ENCODE results near the gene SYPL1. TPM values are rescaled to one million over a fixed set of nuclear protein-coding genes. Genes with fewer than 3 reads are reported as not detected.

Gene SYPL1
- total RNA-seq, 1 experiment from 2014 or later: 76.4 TPM

DNA sequence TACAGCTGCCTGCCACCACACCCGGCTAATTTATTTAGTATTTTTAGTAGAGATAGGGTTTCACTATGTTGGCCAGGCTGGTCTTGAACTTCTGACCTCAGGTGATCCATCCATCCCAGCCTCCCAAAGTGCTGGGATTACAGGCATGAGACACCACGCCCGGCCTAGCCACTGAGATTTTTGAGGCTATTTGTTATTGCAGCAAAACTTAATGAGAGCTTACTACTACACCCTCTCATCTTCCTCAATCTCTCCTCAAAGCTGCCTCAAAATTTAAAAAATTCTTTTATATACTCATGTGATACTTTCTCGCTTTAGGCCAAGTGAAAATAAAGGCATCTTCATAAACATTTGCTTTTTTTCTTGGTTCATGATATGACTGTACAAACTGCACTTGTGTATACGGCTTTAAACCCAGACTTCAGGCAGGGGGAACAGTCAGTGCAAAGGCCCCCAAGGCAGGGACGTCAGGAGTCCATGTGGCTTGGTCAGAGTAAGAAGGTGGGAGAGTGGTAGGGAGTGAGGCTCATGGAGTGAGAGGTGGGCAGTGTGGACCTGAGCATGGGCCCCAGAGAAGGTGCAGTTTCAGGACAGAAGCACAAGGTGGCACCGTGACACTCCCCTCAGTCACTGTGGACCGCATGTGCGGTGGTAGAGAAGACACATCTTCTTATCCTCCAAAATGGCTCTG, 55.5 kb downstream of the SYPL1 start:
- H3K36me3 ChIP-seq (ENCODE audit: insufficient read depth, low read length, poor library complexity, severe bottlenecking): no peaks in the 10 kb centered on the region
- peak; percentile 85 for DNase-seq (ENCODE audit: low spot score)
- H3K4me3 ChIP-seq (ENCODE audit: low read depth, low read length, poor library complexity, severe bottlenecking): no peak overlapping the region
- no peak overlapping the region for H3K27ac ChIP-seq (ENCODE audit: low read depth, low read length, poor library complexity, severe bottlenecking)
- BruUV-seq (replicated peaks): no TSS peak
- H3K27me3 ChIP-seq (replicated peaks; ENCODE audit: insufficient read depth, low read depth, low read length, poor library complexity): no peaks in the 10 kb centered on the region
- H3K9me3 ChIP-seq (ENCODE audit: low read depth, low read length, poor library complexity, severe bottlenecking): no peaks in the 10 kb centered on the region
- TF ChIP-seq, protein P1, sequence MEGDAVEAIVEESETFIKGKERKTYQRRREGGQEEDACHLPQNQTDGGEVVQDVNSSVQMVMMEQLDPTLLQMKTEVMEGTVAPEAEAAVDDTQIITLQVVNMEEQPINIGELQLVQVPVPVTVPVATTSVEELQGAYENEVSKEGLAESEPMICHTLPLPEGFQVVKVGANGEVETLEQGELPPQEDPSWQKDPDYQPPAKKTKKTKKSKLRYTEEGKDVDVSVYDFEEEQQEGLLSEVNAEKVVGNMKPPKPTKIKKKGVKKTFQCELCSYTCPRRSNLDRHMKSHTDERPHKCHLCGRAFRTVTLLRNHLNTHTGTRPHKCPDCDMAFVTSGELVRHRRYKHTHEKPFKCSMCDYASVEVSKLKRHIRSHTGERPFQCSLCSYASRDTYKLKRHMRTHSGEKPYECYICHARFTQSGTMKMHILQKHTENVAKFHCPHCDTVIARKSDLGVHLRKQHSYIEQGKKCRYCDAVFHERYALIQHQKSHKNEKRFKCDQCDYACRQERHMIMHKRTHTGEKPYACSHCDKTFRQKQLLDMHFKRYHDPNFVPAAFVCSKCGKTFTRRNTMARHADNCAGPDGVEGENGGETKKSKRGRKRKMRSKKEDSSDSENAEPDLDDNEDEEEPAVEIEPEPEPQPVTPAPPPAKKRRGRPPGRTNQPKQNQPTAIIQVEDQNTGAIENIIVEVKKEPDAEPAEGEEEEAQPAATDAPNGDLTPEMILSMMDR (conservative IDR thresholded peaks at IDR 0.05; ENCODE audit: low read depth, low read length): peak; percentile 90
- no peak for TF ChIP-seq EZH2 (IDR thresholded peaks at IDR 0.05; ENCODE audit: borderline replicate concordance, low read depth, low read length, poor library complexity, severe bottlenecking)
- ChIA-PET POLR2A (ENCODE audit: low non-redundant PET) (interaction anchor here (0.6 kb wide), 1 partner anchor 393 kb away, joined by 4 read pairs; no protein-coding TSS in a partner anchor), CTCF (no interaction called here)
- peaks cover 20% of the 10 kb centered on the region for H3K4me1 ChIP-seq (ENCODE audit: insufficient read depth, low read length, poor library complexity, severe bottlenecking)
- intact Hi-C loops (cut with micrococcal nuclease; ENCODE audit: unreplicated experiment): loop anchor here (1.0 to 5.0 kb wide), 2 partner anchors 98 to 111 kb away; no protein-coding TSS in a partner anchor

DNA sequence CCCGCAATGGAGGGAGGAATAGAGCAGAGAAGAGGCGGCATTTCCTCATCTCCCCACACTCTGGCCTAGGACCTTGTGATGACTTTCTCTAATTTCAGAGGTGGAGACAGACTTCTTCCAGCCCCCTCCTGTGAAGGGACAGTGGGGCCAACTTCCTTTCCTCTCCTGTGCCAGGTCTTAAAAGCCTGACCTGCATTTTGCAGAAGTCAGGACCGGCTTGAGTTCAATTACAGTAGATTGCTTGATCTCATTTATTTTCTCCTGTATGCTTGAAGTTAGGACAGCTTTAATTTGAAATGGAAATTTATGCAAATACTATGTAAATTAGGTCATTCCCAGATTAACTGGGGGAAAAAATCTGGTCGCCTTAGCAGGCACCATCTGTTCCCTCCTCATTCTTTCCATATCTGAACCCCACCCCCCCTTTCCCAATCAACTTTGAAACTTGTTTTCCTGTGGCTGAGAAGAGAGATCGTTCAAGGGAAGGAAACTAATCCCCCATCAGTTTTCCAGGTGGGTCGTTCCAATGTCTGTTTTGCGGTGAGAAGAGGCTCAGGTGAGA, 57.1 kb downstream of the SYPL1 start:
- intact Hi-C loops (cut with micrococcal nuclease; ENCODE audit: unreplicated experiment): loop anchor here (5.0 kb wide), 1 partner anchor 112 kb away; no protein-coding TSS in a partner anchor
- no TSS peak for BruUV-seq (replicated peaks)
- no peaks in the 10 kb centered on the region for H3K27me3 ChIP-seq (replicated peaks; ENCODE audit: insufficient read depth, low read depth, low read length, poor library complexity)
- no peak overlapping the region for H3K4me3 ChIP-seq (ENCODE audit: low read depth, low read length, poor library complexity, severe bottlenecking)
- ChIA-PET POLR2A (ENCODE audit: low non-redundant PET) (no interaction called here), CTCF (no interaction called here)
- H3K4me1 ChIP-seq (ENCODE audit: insufficient read depth, low read length, poor library complexity, severe bottlenecking): peaks cover 24% of the 10 kb centered on the region
- no peaks in the 10 kb centered on the region for H3K36me3 ChIP-seq (ENCODE audit: insufficient read depth, low read length, poor library complexity, severe bottlenecking)
- TF ChIP-seq EZH2 (IDR thresholded peaks at IDR 0.05; ENCODE audit: borderline replicate concordance, low read depth, low read length, poor library complexity, severe bottlenecking): no peak
- TF ChIP-seq, protein P1 (conservative IDR thresholded peaks at IDR 0.05; ENCODE audit: low read depth, low read length): no peak
- H3K9me3 ChIP-seq (ENCODE audit: low read depth, low read length, poor library complexity, severe bottlenecking): no peaks in the 10 kb centered on the region
- DNase-seq (ENCODE audit: low spot score): no peak
- H3K27ac ChIP-seq (ENCODE audit: low read depth, low read length, poor library complexity, severe bottlenecking): no peak overlapping the region

DNA sequence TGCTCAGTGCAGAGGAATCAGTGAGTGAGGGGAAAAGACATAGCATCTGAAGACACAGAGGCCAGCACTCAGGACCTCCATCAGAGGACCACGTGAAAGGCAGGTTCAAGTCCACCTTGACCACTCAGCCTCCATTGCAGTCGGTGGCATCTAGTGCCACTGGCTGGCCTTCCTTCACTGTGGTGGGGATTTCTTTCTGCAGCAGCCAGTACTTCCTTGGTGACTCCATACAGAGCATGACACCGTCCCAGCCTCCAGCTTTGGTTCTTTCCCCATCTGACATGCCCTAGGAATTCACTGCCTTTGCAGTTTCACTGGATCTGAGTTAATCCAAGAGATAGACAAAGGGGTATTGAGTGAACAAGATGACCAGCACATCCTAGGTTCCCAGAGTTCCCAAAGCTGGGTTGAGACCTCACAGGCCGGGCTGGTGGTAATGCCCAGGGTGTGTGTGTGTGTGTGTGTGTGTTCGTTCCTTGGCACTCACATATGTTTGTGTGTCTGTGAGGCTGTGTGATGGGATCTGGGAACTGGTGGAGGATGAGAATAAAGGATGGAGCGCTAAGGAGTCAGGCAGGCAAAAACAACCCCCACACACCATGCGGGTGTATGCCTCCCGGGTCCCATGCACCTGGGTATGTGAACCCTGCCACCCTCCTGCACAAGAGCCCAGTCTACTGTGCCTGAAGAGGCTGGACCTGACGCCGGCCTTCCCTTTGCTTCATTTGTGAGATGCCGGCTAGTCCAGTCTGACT, 57.8 kb downstream of the SYPL1 start:
- Histone ChIP-seq H3K9me3 (ENCODE audit: low read depth, low read length, poor library complexity, severe bottlenecking) (no peaks in the 10 kb centered on the region), H3K4me1 (ENCODE audit: insufficient read depth, low read length, poor library complexity, severe bottlenecking) (peaks cover 29% of the 10 kb centered on the region), H3K27ac (ENCODE audit: low read depth, low read length, poor library complexity, severe bottlenecking) (no peak overlapping the region), H3K27me3 (replicated peaks; ENCODE audit: insufficient read depth, low read depth, low read length, poor library complexity) (no peaks in the 10 kb centered on the region), H3K4me3 (ENCODE audit: low read depth, low read length, poor library complexity, severe bottlenecking) (no peak overlapping the region), H3K36me3 (ENCODE audit: insufficient read depth, low read length, poor library complexity, severe bottlenecking) (no peaks in the 10 kb centered on the region)
- no peak for DNase-seq (ENCODE audit: low spot score)
- no TSS peak for BruUV-seq (replicated peaks)
- intact Hi-C loops (cut with micrococcal nuclease; ENCODE audit: unreplicated experiment): no loop called here
- TF ChIP-seq, protein P1 (conservative IDR thresholded peaks at IDR 0.05; ENCODE audit: low read depth, low read length): no peak
- no peak for TF ChIP-seq EZH2 (IDR thresholded peaks at IDR 0.05; ENCODE audit: borderline replicate concordance, low read depth, low read length, poor library complexity, severe bottlenecking)
- ChIA-PET POLR2A (ENCODE audit: low non-redundant PET) (no interaction called here), CTCF (no interaction called here)
